ENCODE results near the gene SUZ12. TPM values are rescaled to one million over a fixed set of nuclear protein-coding genes. Genes with fewer than 3 reads are reported as not detected.
"Not testable (repeated sequence)": the region's sequence is repeated elsewhere in the genome, so short reads cannot be mapped to it uniquely, and the experiment has no call there.

Gene SUZ12
- polyA plus RNA-seq, 1 donor from 2014 or later: 25.0 TPM

DNA sequence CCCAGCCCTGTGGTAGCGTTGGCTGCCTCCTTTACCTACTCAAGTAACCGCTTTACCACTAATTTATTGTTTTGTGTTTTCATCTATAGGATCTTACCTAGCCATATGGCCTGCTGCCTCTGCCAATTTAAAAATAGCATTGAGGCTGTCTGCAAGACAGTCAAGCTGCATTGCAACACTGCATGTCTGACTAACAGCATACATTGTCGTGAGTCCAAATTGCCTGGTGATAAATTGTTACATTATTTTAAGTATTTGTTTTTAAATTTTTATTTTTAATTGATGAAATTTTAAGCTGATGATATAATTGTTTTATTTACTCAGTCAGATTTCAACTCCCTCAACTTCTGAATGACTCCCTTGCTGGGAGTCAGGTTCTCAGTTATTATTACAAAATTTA is 108.8 kb downstream of the SUZ12 start:
- not testable (repeated sequence) for H3K9me3 Mint-ChIP-seq, H3K27ac Mint-ChIP-seq, H3K4me3 Mint-ChIP-seq

GRCh38 chr17:32047663-32048062 is 110.9 kb downstream of the SUZ12 start:
- not testable (repeated sequence) for H3K9me3 Mint-ChIP-seq

More for the DNA sequence above, 108.8 kb downstream of the SUZ12 start:
- not testable (repeated sequence) for H3K27me3 Mint-ChIP-seq, H3K4me1 Mint-ChIP-seq, H3K36me3 Mint-ChIP-seq

More at GRCh38 chr17:32047663-32048062, 110.9 kb downstream of the SUZ12 start:
- not testable (repeated sequence) for H3K4me3 Mint-ChIP-seq, H3K4me1 Mint-ChIP-seq, H3K36me3 Mint-ChIP-seq, H3K27ac Mint-ChIP-seq, H3K27me3 Mint-ChIP-seq

Other genes starting within 250 kb of the SUZ12 start
- 35.4 TPM for gene COPRS, start 77.8 kb upstream of the SUZ12 start, polyA plus RNA-seq
- gene UTP6, start 35.3 kb upstream of the SUZ12 start, polyA plus RNA-seq: 66.3 TPM
- 3.9 TPM for gene LRRC37B, start 70.4 kb downstream of the SUZ12 start, polyA plus RNA-seq
- 17.0 TPM for gene RHOT1, start 205.5 kb downstream of the SUZ12 start, polyA plus RNA-seq